ENCODE results near the gene CAPN2.

Gene CAPN2

DNA sequence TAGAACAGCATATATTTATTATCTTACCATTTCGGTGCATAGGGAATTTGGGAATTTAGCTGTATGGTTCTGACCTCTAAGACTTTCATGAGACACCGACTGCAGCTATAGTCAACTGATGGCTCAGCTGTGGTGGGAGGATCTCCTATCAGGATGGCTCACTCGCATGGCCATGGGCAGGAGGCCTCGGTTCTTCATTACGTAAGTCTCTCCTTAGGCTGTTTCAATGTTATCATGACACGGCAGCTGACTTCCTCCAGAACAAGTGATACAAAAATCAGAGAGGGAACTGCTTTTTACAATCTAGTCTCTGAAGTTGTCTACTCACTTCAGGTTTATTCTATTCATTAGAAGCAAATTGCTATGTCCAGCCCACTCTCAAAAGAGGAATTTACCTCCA lies 33.5 kb upstream of the CAPN2 start:
- Histone ChIP-seq H3K27me3 (ENCODE audit: control insufficient read depth, insufficient read depth, low read length) (no peaks in the 10 kb centered on the region), H3K79me2 (no peaks in the 10 kb centered on the region), H3K4me1 (no peaks in the 10 kb centered on the region), H3K9ac (no peak overlapping the region), H3K4me3 (ENCODE audit: low read depth, low read length) (no peak overlapping the region), H2AFZ (no peak overlapping the region), H3K27ac (no peak overlapping the region), H3K36me3 (ENCODE audit: control insufficient read depth, insufficient read depth, low read length) (no peaks in the 10 kb centered on the region), H3K9me3 (ENCODE audit: control insufficient read depth, low read length) (no peaks in the 10 kb centered on the region), H3K4me2 (ENCODE audit: low read length) (no peak overlapping the region)
- no peak for TF ChIP-seq CTCF (IDR thresholded peaks at IDR 0.05)

GRCh38 chr1:223680188-223680587 lies 32.2 kb upstream of the CAPN2 start:
- Histone ChIP-seq H3K27me3 (ENCODE audit: control insufficient read depth, insufficient read depth, low read length) (no peaks in the 10 kb centered on the region), H3K9ac (no peak overlapping the region), H3K9me3 (ENCODE audit: control insufficient read depth, low read length) (no peaks in the 10 kb centered on the region), H3K4me1 (no peaks in the 10 kb centered on the region), H3K27ac (no peak overlapping the region), H3K36me3 (ENCODE audit: control insufficient read depth, insufficient read depth, low read length) (no peaks in the 10 kb centered on the region), H3K4me3 (ENCODE audit: low read depth, low read length) (no peak overlapping the region), H3K4me2 (ENCODE audit: low read length) (no peak overlapping the region), H3K79me2 (no peaks in the 10 kb centered on the region), H2AFZ (no peak overlapping the region)
- no peak for TF ChIP-seq CTCF (IDR thresholded peaks at IDR 0.05)

DNA sequence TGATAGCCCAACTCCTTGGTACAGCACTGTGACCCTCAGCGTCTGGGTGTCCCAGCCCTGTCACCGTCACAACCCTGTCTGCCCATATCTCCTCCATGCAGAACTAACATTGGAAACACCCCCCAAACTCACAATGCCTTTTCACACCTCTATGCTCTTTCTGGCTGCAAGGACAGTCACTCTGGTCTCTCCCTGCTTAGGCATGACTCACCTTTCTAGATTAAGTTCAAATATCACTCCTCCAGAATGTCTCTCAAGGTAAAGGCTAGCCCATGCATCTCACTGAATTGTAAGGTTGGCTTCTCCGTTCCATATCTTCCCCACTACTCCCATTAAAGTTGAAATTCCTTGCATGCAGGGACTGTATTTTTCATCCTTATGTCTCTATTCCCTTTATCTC lies 29.8 kb upstream of the CAPN2 start:
- H2AFZ ChIP-seq: no peak overlapping the region
- no peaks in the 10 kb centered on the region for H3K9me3 ChIP-seq (ENCODE audit: control insufficient read depth, low read length)
- TF ChIP-seq CTCF (IDR thresholded peaks at IDR 0.05): no peak
- H3K4me2 ChIP-seq (ENCODE audit: low read length): no peak overlapping the region
- no peak overlapping the region for H3K27ac ChIP-seq
- no peaks in the 10 kb centered on the region for H3K27me3 ChIP-seq (ENCODE audit: control insufficient read depth, insufficient read depth, low read length)
- no peaks in the 10 kb centered on the region for H3K36me3 ChIP-seq (ENCODE audit: control insufficient read depth, insufficient read depth, low read length)
- no peak overlapping the region for H3K9ac ChIP-seq
- no peaks in the 10 kb centered on the region for H3K4me1 ChIP-seq
- no peaks in the 10 kb centered on the region for H3K79me2 ChIP-seq
- no peak overlapping the region for H3K4me3 ChIP-seq (ENCODE audit: low read depth, low read length)

DNA sequence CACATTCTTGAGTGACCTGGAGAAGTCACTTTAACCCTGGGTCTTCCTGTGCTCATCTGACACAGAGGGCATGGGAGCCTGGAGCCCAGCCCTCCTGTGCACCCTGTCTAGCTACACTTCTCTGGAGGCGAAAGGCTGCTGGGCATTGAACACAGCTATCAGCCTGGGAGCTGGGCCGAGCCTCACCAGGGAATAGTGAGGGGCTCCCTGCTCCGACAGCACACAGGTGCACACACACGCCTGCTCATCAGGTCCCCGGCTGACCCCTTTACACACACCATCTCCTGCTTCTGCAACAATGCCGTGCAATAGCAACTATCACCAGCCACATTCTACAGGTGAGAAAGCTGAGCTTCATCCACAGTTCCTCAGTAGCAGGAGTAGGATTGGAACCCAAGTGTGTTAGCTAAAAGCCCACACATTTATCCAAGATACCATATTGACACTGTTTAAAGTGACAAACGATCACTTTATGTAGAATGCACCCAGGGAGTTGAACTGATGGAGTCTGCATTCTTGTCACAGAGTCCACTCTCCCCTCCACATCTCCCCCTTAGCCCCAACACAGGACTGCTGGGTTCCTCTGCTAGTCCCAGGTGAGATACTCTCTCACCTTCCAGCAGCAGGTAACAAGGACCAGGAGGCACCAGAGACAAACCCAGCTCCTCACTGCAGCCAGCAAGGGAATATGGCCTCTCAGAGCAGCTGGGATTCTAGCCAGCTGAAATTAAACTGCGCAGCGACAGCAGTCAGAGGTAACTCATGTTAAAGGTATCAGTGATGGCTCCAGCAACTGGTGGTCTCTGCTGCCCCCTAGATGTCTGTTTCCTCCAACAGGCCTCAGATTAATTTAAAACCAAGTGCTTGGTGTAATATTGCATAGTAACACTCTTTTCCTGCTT lies 28.5 kb upstream of the CAPN2 start:
- Histone ChIP-seq H3K4me3 (ENCODE audit: low read depth, low read length) (no peak overlapping the region), H3K27me3 (ENCODE audit: control insufficient read depth, insufficient read depth, low read length) (no peaks in the 10 kb centered on the region), H3K36me3 (ENCODE audit: control insufficient read depth, insufficient read depth, low read length) (no peaks in the 10 kb centered on the region), H3K4me2 (ENCODE audit: low read length) (no peak overlapping the region), H3K4me1 (no peaks in the 10 kb centered on the region), H3K9me3 (ENCODE audit: control insufficient read depth, low read length) (no peaks in the 10 kb centered on the region), H3K27ac (no peak overlapping the region), H3K9ac (no peak overlapping the region), H3K79me2 (no peaks in the 10 kb centered on the region), H2AFZ (peak overlapping the region; percentile 46)
- peak; percentile 55 for TF ChIP-seq CTCF (IDR thresholded peaks at IDR 0.05)

DNA sequence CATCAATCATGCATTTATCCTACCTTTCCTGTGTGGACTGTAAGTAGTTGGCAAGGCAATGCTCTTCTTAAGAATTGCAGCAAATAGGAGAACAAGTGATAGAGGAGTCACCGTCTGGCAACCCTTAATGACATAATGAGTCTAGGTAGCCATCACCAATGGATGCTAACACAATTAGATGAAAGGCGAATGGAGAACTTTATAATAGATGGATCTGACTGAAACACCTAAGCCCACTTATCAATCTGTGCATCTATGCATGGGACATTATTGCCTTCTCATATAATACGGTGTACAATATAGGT lies 27.9 kb upstream of the CAPN2 start:
- no peak for TF ChIP-seq CTCF (IDR thresholded peaks at IDR 0.05)
- Histone ChIP-seq H3K27ac (no peak overlapping the region), H3K4me3 (ENCODE audit: low read depth, low read length) (no peak overlapping the region), H3K27me3 (ENCODE audit: control insufficient read depth, insufficient read depth, low read length) (no peaks in the 10 kb centered on the region), H2AFZ (no peak overlapping the region), H3K4me2 (ENCODE audit: low read length) (no peak overlapping the region), H3K9me3 (ENCODE audit: control insufficient read depth, low read length) (no peaks in the 10 kb centered on the region), H3K9ac (no peak overlapping the region), H3K79me2 (no peaks in the 10 kb centered on the region), H3K4me1 (no peaks in the 10 kb centered on the region), H3K36me3 (ENCODE audit: control insufficient read depth, insufficient read depth, low read length) (no peaks in the 10 kb centered on the region)

All from parathyroid adenoma (tissue), 2 donors.